AG04450 (cell line): Measurements from ENCODE around the gene DARS1. TPM values are rescaled to one million over a fixed set of nuclear protein-coding genes. Genes with fewer than 3 reads are reported as not detected.
"Not testable (repeated sequence)": the region's sequence is repeated elsewhere in the genome, so short reads cannot be mapped to it uniquely, and the experiment has no call there.

ENCODE experiments used
- CTCF ChIA-PET: fragments of 300-600, 350-600 bp; formaldehyde crosslinking; extraction: SDS; loops from one replicate; lab custom pipeline; 2022; ENCODE audit warnings: antibody characterized with exemption, inconsistent platforms; lab: Charles Lee
- POLR2A ChIA-PET: fragments of 350-600 bp; formaldehyde crosslinking; extraction: SDS; loops from one replicate; lab custom pipeline; 2021; ENCODE audit warnings: antibody characterized with exemption, inconsistent platforms; lab: Yijun Ruan, JAX
- DNase-seq: peaks from one replicate; pipeline ENCODE4 v3.0.0-alpha.2; 2011; ENCODE audit warnings: low read depth, low spot score
- H3K27ac ChIP-seq: one replicate; pipeline ENCODE4 v1.5.1; 2012; ENCODE audit warnings: low read depth, low read length, control low read depth
- H3K27me3 ChIP-seq: one replicate; pipeline ENCODE4 v1.6.0; 2012; ENCODE audit warnings: low read length; ENCODE audit not compliant: control insufficient read depth, insufficient read depth
- H3K4me3 ChIP-seq: 2 replicates; pipeline ENCODE4 v1.5.1; 2011; ENCODE audit warnings: mild to moderate bottlenecking, low read depth, low read length, control low read depth
- H3K9me3 ChIP-seq: 2 replicates; pipeline ENCODE4 v1.5.1; 2012; ENCODE audit warnings: low read length; ENCODE audit not compliant: control insufficient read depth, insufficient read depth
- polyA plus RNA-seq: library from polyadenylated mRNA; depleted of rRNA; stranded (reverse); fragments of >200 nt; gene quantifications from 2 replicates; pipeline ENCODE4 v1.2.3, GENCODE V29; 2011
- TF ChIP-seq, protein P1 (sequence below): IDR thresholded peaks from 2 replicates; pipeline ENCODE4 v1.5.1; 2011; ENCODE audit warnings: low read depth, low read length, control low read depth, inconsistent platforms

DARS1 gene
- polyA plus RNA-seq, 1 experiment, result 91.6 TPM

DNA sequence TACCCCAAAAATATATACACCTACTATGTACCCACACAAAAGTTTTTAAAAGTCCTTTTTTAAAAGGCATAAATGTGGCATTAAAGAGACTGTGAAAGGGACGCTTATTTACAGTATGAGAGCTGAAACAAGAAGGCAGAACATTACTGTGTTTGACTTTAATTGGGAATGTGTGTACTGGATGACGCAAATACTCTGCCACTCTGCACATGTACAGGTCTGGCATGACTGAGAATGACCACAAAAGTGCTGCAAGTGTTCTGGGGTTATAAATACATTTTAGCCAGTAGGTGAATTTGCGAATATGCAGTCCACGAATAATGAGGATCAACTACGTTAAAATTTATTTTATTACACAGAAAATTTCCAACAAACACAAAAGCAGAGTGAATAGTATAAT, 11.4 kb downstream of the DARS1 start:
- TF ChIP-seq, protein P1, sequence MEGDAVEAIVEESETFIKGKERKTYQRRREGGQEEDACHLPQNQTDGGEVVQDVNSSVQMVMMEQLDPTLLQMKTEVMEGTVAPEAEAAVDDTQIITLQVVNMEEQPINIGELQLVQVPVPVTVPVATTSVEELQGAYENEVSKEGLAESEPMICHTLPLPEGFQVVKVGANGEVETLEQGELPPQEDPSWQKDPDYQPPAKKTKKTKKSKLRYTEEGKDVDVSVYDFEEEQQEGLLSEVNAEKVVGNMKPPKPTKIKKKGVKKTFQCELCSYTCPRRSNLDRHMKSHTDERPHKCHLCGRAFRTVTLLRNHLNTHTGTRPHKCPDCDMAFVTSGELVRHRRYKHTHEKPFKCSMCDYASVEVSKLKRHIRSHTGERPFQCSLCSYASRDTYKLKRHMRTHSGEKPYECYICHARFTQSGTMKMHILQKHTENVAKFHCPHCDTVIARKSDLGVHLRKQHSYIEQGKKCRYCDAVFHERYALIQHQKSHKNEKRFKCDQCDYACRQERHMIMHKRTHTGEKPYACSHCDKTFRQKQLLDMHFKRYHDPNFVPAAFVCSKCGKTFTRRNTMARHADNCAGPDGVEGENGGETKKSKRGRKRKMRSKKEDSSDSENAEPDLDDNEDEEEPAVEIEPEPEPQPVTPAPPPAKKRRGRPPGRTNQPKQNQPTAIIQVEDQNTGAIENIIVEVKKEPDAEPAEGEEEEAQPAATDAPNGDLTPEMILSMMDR, result no peak
- H3K9me3 ChIP-seq, result no peaks in the 10 kb centered on the region
- CTCF ChIA-PET, result no interaction called here
- H3K4me3 ChIP-seq, result no peak overlapping the region
- H3K27me3 ChIP-seq, result no peaks in the 10 kb centered on the region
- no peak overlapping the region for H3K27ac ChIP-seq
- POLR2A ChIA-PET, result no interaction called here
- DNase-seq, result no peak

DNA sequence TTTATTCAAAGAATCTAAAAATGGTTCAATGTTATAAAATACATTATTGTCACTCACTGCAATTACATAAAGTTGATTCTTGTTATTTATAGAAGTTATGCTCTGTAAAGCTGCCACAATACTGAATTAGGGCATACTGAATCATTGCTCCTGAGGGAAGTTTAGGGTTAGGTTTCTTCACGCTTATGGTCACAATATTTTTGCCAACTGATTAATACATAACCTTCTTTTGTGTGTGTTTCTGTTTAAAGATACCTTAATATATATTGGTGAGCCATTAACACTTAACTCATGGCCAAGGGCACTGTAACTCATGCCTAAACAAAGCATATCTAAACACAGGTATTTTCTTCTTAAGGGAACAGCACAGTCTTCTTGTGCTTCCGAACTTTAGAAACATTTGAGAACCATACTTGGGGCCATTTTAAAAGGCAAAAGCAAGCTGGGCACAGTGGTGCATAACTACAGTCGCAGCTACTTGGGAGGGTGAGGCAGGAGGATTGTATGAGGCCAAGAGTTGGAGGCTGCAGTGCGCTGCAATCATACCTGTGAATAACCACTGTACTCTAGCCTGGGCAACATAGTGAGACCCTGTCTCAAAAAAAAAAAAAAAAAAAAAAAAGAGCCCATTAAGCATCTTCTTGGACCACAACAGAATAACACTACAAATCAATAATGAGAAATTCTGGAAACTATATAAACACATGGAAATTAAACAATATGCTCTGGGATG, 15.6 kb downstream of the DARS1 start:
- H3K4me3 ChIP-seq, result no peak overlapping the region
- no peaks in the 10 kb centered on the region for H3K27me3 ChIP-seq
- no peaks in the 10 kb centered on the region for H3K9me3 ChIP-seq
- no peak for DNase-seq
- ChIA-PET POLR2A (no interaction called here), CTCF (interaction anchor here (0.6 kb wide), 1 partner anchor 56 kb away, joined by 3 read pairs; no protein-coding TSS in a partner anchor)
- TF ChIP-seq, protein P1, result no peak
- H3K27ac ChIP-seq, result no peak overlapping the region

DNA sequence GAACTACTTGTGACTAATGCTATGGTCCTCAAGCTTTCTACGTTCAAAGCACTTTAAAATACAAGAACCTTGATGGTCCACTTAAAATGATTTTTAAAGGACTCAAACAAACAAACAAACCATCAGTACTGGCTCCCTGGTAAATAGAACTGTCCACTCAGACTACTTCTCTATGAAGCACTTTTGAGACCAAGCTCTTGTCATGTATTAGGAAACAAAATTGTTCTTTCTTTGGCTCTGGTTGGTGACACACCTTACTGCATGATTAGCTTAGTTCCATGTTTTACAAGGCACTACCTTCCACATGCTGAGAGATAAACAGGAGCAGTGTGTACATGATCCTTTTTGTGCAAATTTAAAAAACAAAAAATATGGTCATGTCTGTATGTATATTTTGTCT, 19.7 kb downstream of the DARS1 start:
- H3K27me3 ChIP-seq, result no peaks in the 10 kb centered on the region
- no peak overlapping the region for H3K4me3 ChIP-seq
- CTCF ChIA-PET, result interaction anchor here (0.6 to 2.0 kb wide), 2 partner anchors 22 to 52 kb away, joined by 3 to 6 read pairs; no protein-coding TSS in a partner anchor
- no peak for DNase-seq
- TF ChIP-seq, protein P1, result no peak
- no peaks in the 10 kb centered on the region for H3K9me3 ChIP-seq
- POLR2A ChIA-PET, result no interaction called here
- H3K27ac ChIP-seq, result no peak overlapping the region

DNA sequence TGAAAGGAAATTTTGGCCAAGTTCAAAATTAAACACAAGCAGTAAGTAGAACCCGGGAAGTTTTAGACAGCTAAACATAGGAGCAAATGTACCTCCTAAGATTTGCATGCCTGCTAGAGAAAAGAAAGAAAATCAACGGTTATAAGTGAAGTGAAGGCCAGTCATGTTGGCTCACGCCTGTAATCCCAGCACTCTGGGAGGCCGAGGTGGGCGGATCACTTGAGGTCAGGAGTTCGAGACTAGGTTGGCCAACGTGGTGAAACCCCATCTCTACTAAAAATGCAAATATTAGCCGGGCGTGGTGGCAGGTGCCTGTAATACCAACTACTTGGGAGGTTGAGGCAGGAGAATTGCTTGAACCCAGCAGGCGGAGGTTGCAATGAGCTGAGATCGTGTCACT, 21.0 kb downstream of the DARS1 start:
- H3K27me3 ChIP-seq, H3K27ac ChIP-seq, POLR2A ChIA-PET, H3K4me3 ChIP-seq, CTCF ChIA-PET, DNase-seq, H3K9me3 ChIP-seq: not testable (repeated sequence)

DNA sequence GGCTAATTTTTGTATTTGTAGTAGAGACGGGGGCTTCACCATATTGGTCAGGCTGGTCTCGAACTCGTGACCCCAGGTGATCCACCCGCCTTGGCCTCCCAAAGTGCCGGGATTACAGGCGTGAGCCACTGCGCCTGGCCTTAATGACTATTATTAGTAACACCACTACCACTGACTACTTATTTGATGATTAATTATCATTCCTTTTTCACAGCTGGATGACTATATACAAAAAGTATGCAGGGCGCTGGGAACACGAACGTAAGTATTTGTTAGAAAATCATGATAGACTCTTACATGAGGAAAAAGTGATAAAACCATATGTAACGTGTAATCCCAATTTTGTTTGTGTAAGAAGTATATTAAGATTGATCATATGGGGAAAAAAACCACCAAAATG, 21.6 kb downstream of the DARS1 start:
- no peaks in the 10 kb centered on the region for H3K27me3 ChIP-seq
- TF ChIP-seq, protein P1, result no peak
- H3K4me3 ChIP-seq, result no peak overlapping the region
- POLR2A ChIA-PET, result no interaction called here
- H3K27ac ChIP-seq, result no peak overlapping the region
- CTCF ChIA-PET, result no interaction called here
- no peaks in the 10 kb centered on the region for H3K9me3 ChIP-seq
- DNase-seq, result no peak
